NB4 (cell line): ENCODE data around the gene PRKCE.

Experiments
- TF ChIP-seq, protein P1 (sequence below): IDR thresholded peaks from one replicate; pipeline ENCODE4 v1.5.1; 2012; ENCODE audit warnings: low read depth, low read length
- TF ChIP-seq, protein P2 (sequence below): IDR thresholded peaks from 2 replicates; pipeline ENCODE4 v1.6.1; 2011; ENCODE audit warnings: low read depth, low read length

DNA sequence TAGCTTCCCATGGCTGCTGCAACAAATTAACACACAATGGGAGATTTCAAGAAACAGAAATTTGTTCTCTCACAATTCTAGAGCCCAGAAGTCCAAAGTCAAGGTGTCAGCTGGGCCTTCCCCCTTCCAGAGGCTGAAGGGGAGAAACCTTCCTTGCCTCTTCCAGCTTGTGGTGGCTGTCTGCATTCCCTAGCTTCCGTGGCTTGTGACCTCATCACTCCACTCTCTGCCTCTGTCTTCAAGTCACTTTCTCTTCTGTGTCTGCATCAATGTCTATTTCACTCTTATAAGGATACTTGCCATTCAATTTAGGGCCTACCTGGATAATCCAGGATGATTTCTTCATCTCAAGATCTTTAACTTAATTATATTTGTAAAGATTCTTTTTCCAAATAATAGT, 23.6 kb upstream of the PRKCE start:
- TF ChIP-seq, protein P1, sequence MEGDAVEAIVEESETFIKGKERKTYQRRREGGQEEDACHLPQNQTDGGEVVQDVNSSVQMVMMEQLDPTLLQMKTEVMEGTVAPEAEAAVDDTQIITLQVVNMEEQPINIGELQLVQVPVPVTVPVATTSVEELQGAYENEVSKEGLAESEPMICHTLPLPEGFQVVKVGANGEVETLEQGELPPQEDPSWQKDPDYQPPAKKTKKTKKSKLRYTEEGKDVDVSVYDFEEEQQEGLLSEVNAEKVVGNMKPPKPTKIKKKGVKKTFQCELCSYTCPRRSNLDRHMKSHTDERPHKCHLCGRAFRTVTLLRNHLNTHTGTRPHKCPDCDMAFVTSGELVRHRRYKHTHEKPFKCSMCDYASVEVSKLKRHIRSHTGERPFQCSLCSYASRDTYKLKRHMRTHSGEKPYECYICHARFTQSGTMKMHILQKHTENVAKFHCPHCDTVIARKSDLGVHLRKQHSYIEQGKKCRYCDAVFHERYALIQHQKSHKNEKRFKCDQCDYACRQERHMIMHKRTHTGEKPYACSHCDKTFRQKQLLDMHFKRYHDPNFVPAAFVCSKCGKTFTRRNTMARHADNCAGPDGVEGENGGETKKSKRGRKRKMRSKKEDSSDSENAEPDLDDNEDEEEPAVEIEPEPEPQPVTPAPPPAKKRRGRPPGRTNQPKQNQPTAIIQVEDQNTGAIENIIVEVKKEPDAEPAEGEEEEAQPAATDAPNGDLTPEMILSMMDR = no peak
- TF ChIP-seq, protein P2, sequence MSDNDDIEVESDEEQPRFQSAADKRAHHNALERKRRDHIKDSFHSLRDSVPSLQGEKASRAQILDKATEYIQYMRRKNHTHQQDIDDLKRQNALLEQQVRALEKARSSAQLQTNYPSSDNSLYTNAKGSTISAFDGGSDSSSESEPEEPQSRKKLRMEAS = no peak
